ENCODE data around the gene SMYD3.

Gene SMYD3

DNA sequence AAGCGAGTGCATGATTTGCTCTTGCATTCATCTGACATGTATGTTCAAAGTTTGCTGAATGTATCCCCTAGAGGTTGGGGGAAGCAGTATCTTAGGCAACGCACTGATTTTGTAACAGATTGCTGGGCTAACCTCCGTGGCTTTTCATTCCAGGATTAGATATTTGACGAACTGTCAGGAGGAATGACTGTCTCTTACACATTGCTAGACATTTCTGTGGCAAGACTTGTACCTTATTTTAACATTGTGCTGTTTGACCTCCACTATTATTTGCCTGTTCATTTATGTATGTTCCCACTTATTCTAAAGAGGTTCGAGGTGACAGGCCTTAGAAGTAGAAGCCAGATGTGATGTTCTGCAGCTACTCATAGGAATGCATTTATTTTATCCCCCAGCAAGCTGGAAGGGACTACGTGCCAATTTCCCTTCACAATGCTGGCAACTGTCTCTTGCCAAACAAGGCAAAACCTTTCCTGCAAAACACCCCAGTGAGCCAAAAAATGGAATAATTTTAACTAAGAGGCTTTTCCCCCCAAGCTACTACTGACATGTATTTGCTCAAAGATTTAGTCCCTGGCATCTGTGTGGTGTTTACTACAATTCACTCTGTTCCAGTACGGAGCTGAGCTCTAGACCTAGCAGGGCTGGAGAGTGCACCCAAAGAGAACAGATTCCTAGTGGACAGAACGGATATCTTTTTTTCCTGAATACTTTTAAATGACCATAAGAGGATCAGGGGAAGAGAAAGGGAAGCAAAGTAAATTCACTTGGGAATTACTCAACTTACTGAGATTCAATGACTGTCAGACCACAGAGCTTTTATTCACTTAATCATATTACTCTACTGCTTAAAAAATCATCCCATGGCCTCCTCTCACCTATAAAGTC, 646.2 kb downstream of the SMYD3 start:
- Histone ChIP-seq H3K27me3 (ENCODE audit: insufficient read depth, low read length, poor library complexity, severe bottlenecking) (no peaks in the 10 kb centered on the region), H3K79me2 (ENCODE audit: insufficient read depth, low read length) (no peaks in the 10 kb centered on the region), H3K4me2 (ENCODE audit: low read depth, low read length, poor library complexity, severe bottlenecking) (no peak overlapping the region), H2AFZ (ENCODE audit: low read length) (no peak overlapping the region), H3K9ac (ENCODE audit: low read depth, low read length, poor library complexity, severe bottlenecking) (no peak overlapping the region), H4K20me1 (ENCODE audit: insufficient read depth, low read length, poor library complexity, severe bottlenecking) (no peaks in the 10 kb centered on the region), H3K4me1 (ENCODE audit: insufficient read depth, low read length, poor library complexity, severe bottlenecking) (no peaks in the 10 kb centered on the region), H3K9me3 (ENCODE audit: insufficient read depth, low read depth, low read length) (no peaks in the 10 kb centered on the region), H3K4me3 (ENCODE audit: low read length, poor library complexity, severe bottlenecking) (no peak overlapping the region), H3K36me3 (ENCODE audit: insufficient read depth, low read length) (peaks cover 29% of the 10 kb centered on the region; the same call in 1 of the 2 replicates), H3K9me2 (replicated peaks; ENCODE audit: low read depth, low read length) (no peaks in the 10 kb centered on the region), H3F3A (ENCODE audit: low read depth) (no peaks in the 10 kb centered on the region)
- no peak for TF ChIP-seq EZH2phosphoT487 (IDR thresholded peaks at IDR 0.05; ENCODE audit: borderline replicate concordance)
- TF ChIP-seq, protein P1, sequence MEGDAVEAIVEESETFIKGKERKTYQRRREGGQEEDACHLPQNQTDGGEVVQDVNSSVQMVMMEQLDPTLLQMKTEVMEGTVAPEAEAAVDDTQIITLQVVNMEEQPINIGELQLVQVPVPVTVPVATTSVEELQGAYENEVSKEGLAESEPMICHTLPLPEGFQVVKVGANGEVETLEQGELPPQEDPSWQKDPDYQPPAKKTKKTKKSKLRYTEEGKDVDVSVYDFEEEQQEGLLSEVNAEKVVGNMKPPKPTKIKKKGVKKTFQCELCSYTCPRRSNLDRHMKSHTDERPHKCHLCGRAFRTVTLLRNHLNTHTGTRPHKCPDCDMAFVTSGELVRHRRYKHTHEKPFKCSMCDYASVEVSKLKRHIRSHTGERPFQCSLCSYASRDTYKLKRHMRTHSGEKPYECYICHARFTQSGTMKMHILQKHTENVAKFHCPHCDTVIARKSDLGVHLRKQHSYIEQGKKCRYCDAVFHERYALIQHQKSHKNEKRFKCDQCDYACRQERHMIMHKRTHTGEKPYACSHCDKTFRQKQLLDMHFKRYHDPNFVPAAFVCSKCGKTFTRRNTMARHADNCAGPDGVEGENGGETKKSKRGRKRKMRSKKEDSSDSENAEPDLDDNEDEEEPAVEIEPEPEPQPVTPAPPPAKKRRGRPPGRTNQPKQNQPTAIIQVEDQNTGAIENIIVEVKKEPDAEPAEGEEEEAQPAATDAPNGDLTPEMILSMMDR (conservative IDR thresholded peaks at IDR 0.05; ENCODE audit: low read length) = no peak

GRCh38 chr1:245859493-245860114, 647.5 kb downstream of the SMYD3 start:
- Histone ChIP-seq H3K4me1 (ENCODE audit: insufficient read depth, low read length, poor library complexity, severe bottlenecking) (no peaks in the 10 kb centered on the region), H3K9me3 (ENCODE audit: insufficient read depth, low read depth, low read length) (no peaks in the 10 kb centered on the region), H3K27me3 (ENCODE audit: insufficient read depth, low read length, poor library complexity, severe bottlenecking) (no peaks in the 10 kb centered on the region), H3K79me2 (ENCODE audit: insufficient read depth, low read length) (no peaks in the 10 kb centered on the region), H3K4me3 (ENCODE audit: low read length, poor library complexity, severe bottlenecking) (no peak overlapping the region), H4K20me1 (ENCODE audit: insufficient read depth, low read length, poor library complexity, severe bottlenecking) (no peaks in the 10 kb centered on the region), H2AFZ (ENCODE audit: low read length) (no peak overlapping the region), H3F3A (ENCODE audit: low read depth) (no peaks in the 10 kb centered on the region), H3K36me3 (ENCODE audit: insufficient read depth, low read length) (peaks cover 34% of the 10 kb centered on the region; the same call in 1 of the 2 replicates), H3K4me2 (ENCODE audit: low read depth, low read length, poor library complexity, severe bottlenecking) (no peak overlapping the region), H3K9ac (ENCODE audit: low read depth, low read length, poor library complexity, severe bottlenecking) (no peak overlapping the region), H3K9me2 (replicated peaks; ENCODE audit: low read depth, low read length) (no peaks in the 10 kb centered on the region)
- no peak for TF ChIP-seq EZH2phosphoT487 (IDR thresholded peaks at IDR 0.05; ENCODE audit: borderline replicate concordance)
- TF ChIP-seq, protein P1 (conservative IDR thresholded peaks at IDR 0.05; ENCODE audit: low read length) = no peak

- no peak for TF ChIP-seq EZH2phosphoT487 (IDR thresholded peaks at IDR 0.05; ENCODE audit: borderline replicate concordance)
- TF ChIP-seq, protein P1 (conservative IDR thresholded peaks at IDR 0.05; ENCODE audit: low read length) = peak; percentile 60
- no peak overlapping the region for H3K4me3 ChIP-seq (ENCODE audit: low read length, poor library complexity, severe bottlenecking)
Measured at GRCh38 chr1:245858722-245859492, 648.2 kb downstream of the SMYD3 start.

More at GRCh38 chr1:245858722-245859492, 648.2 kb downstream of the SMYD3 start:
- Histone ChIP-seq H3F3A (ENCODE audit: low read depth) (no peaks in the 10 kb centered on the region), H2AFZ (ENCODE audit: low read length) (no peak overlapping the region), H3K79me2 (ENCODE audit: insufficient read depth, low read length) (no peaks in the 10 kb centered on the region), H3K9me3 (ENCODE audit: insufficient read depth, low read depth, low read length) (no peaks in the 10 kb centered on the region), H3K4me2 (ENCODE audit: low read depth, low read length, poor library complexity, severe bottlenecking) (no peak overlapping the region), H3K27me3 (ENCODE audit: insufficient read depth, low read length, poor library complexity, severe bottlenecking) (no peaks in the 10 kb centered on the region), H3K9me2 (replicated peaks; ENCODE audit: low read depth, low read length) (no peaks in the 10 kb centered on the region), H3K36me3 (ENCODE audit: insufficient read depth, low read length) (peaks cover 37% of the 10 kb centered on the region; the same call in 1 of the 2 replicates), H3K9ac (ENCODE audit: low read depth, low read length, poor library complexity, severe bottlenecking) (no peak overlapping the region), H4K20me1 (ENCODE audit: insufficient read depth, low read length, poor library complexity, severe bottlenecking) (no peaks in the 10 kb centered on the region), H3K4me1 (ENCODE audit: insufficient read depth, low read length, poor library complexity, severe bottlenecking) (no peaks in the 10 kb centered on the region)

All from Loucy (cell line).